Right atrium auricular region (tissue), 2 donors: Measurements from ENCODE around the gene CYS1. TPM values are rescaled to one million over a fixed set of nuclear protein-coding genes. Genes with fewer than 3 reads are reported as not detected.

ENCODE experiments used
- DNase-seq: peaks from one replicate; pipeline ENCODE4 v3.0.0-alpha.2; 2019; ENCODE audit warnings: low spot score
- H3K27ac ChIP-seq, 2 donors: fragments of 200-600 bp; sonication (generic); 1 replicate in 1 of 2; 2 replicates in 1 of 2; pipeline ENCODE4 v1.5.1; 2016 to 2019
- H3K27me3 ChIP-seq, 2 donors: fragments of 200-600 bp; sonication (generic); one replicate each; pipeline versions ENCODE4 v1.5.1 to v1.6.0; 2017 to 2019
- H3K36me3 ChIP-seq: fragments of 200-600 bp; sonication (generic); one replicate; pipeline ENCODE4 v1.5.1; 2016
- H3K4me1 ChIP-seq, 2 donors: fragments of 200-600 bp; sonication (generic); one replicate each; pipeline versions ENCODE4 v1.5.1 to v1.6.0; 2017 to 2019
- H3K4me3 ChIP-seq, 2 donors: fragments of 200-600 bp; sonication (generic); 1 replicate in 1 of 2; 2 replicates in 1 of 2; pipeline ENCODE4 v1.5.1; 2017 to 2019; ENCODE audit warnings: mild to moderate bottlenecking in 1 of 2, moderate library complexity in 1 of 2
- H3K9me3 ChIP-seq, 2 donors: fragments of 200-600 bp; sonication (generic); one replicate each; pipeline ENCODE4 v1.5.1; 2019
- CTCF ChIP-seq, 2 donors: fragments of 200-600 bp; sonication (generic); IDR thresholded peaks; one replicate each; pipeline ENCODE4 v1.5.1; 2019; ENCODE audit warnings: antibody characterized with exemption in 2 of 2
- total RNA-seq, 2 donors: library from RNA; depleted of rRNA; stranded (reverse); fragments of >200 nt; gene quantifications; one replicate each; pipeline ENCODE4 v1.1.0, GENCODE V29; 2016

Gene CYS1
- total RNA-seq, 2 donors from 2014 or later = 4.8 to 5.9 TPM

GRCh38 chr2:10056439-10056838, 23.8 kb downstream of the CYS1 start:
- no peak for DNase-seq
- no peak overlapping the region for H3K4me3 ChIP-seq
- no peak for TF ChIP-seq CTCF (IDR thresholded peaks at IDR 0.05)
- no peaks in the 10 kb centered on the region for H3K27me3 ChIP-seq
- H3K9me3 ChIP-seq = no peaks in the 10 kb centered on the region
- peaks cover 44% of the 10 kb centered on the region for H3K36me3 ChIP-seq
- H3K27ac ChIP-seq = peak overlapping the region in 1 of 2 donors; percentile 2
- H3K4me1 ChIP-seq = peaks cover 0 to 32% of the 10 kb centered on the region in 2 donors

GRCh38 chr2:10054976-10055375, 25.2 kb downstream of the CYS1 start:
- H3K9me3 ChIP-seq = no peaks in the 10 kb centered on the region
- H3K27me3 ChIP-seq = no peaks in the 10 kb centered on the region
- no peak for DNase-seq
- peaks cover 0 to 28% of the 10 kb centered on the region in 2 donors for H3K4me1 ChIP-seq
- peaks cover 46% of the 10 kb centered on the region for H3K36me3 ChIP-seq
- no peak overlapping the region for H3K4me3 ChIP-seq
- H3K27ac ChIP-seq = no peak overlapping the region
- no peak for TF ChIP-seq CTCF (IDR thresholded peaks at IDR 0.05)

- no peak for DNase-seq
- H3K4me1 ChIP-seq = peaks cover 0 to 30% of the 10 kb centered on the region in 2 donors
- H3K9me3 ChIP-seq = no peaks in the 10 kb centered on the region
- no peaks in the 10 kb centered on the region for H3K27me3 ChIP-seq
- peaks cover 52% of the 10 kb centered on the region for H3K36me3 ChIP-seq
- no peak overlapping the region for H3K4me3 ChIP-seq
- TF ChIP-seq CTCF (IDR thresholded peaks at IDR 0.05) = no peak
- no peak overlapping the region for H3K27ac ChIP-seq
Observed at GRCh38 chr2:10054424-10054823, 25.8 kb downstream of the CYS1 start.

- peaks cover 0 to 41% of the 10 kb centered on the region in 2 donors for H3K4me1 ChIP-seq
- no peak overlapping the region for H3K4me3 ChIP-seq
- no peak for TF ChIP-seq CTCF (IDR thresholded peaks at IDR 0.05)
- H3K36me3 ChIP-seq = peaks cover 63% of the 10 kb centered on the region
- H3K27ac ChIP-seq = no peak overlapping the region
- no peak for DNase-seq
- no peaks in the 10 kb centered on the region for H3K27me3 ChIP-seq
- no peaks in the 10 kb centered on the region for H3K9me3 ChIP-seq
Observed at GRCh38 chr2:10053351-10053750, 26.9 kb downstream of the CYS1 start.

GRCh38 chr2:10052216-10052615, 28.0 kb downstream of the CYS1 start:
- no peak overlapping the region for H3K4me3 ChIP-seq
- H3K4me1 ChIP-seq = peaks cover 0 to 37% of the 10 kb centered on the region in 2 donors
- DNase-seq = no peak
- H3K27ac ChIP-seq = no peak overlapping the region
- H3K36me3 ChIP-seq = peaks cover 74% of the 10 kb centered on the region
- no peaks in the 10 kb centered on the region for H3K9me3 ChIP-seq
- TF ChIP-seq CTCF (IDR thresholded peaks at IDR 0.05) = no peak
- H3K27me3 ChIP-seq = no peaks in the 10 kb centered on the region

- H3K4me3 ChIP-seq = no peak overlapping the region
- no peak for DNase-seq
- peaks cover 64% of the 10 kb centered on the region for H3K36me3 ChIP-seq
- TF ChIP-seq CTCF (IDR thresholded peaks at IDR 0.05) = peak; percentile 46 to 68
- H3K27me3 ChIP-seq = no peaks in the 10 kb centered on the region
- no peaks in the 10 kb centered on the region for H3K9me3 ChIP-seq
- peaks cover 0 to 60% of the 10 kb centered on the region in 2 donors for H3K4me1 ChIP-seq
- peak overlapping the region; percentile 36 to 39 for H3K27ac ChIP-seq
Observed at GRCh38 chr2:10048501-10049171, 31.6 kb downstream of the CYS1 start.
